Liver (tissue), 9 donors: ENCODE data around the gene VCP. TPM values are rescaled to one million over a fixed set of nuclear protein-coding genes. Genes with fewer than 3 reads are reported as not detected.

Experiments used
- DNase-seq: peaks from one replicate; pipeline ENCODE4 v3.0.0-alpha.2; 2017; ENCODE audit warnings: low spot score
- H3K27ac ChIP-seq, 2 donors: one replicate each; pipeline ENCODE4 v1.7.0; 2013; ENCODE audit warnings: inconsistent platforms in 2 of 2, low read length in 2 of 2, control low read depth in 1 of 2, low read depth in 1 of 2, mild to moderate bottlenecking in 1 of 2
- H3K27me3 ChIP-seq, 4 donors: one replicate each; pipeline versions ENCODE4 v1.6.1 to v1.7.0; 2013; ENCODE audit warnings: low read length in 3 of 4, inconsistent platforms in 1 of 4, mild to moderate bottlenecking in 1 of 4, moderate library complexity in 1 of 4; ENCODE audit not compliant: control insufficient read depth in 4 of 4, insufficient read depth in 4 of 4
- H3K36me3 ChIP-seq, 4 donors: one replicate each; pipeline versions ENCODE4 v1.6.1 to v1.7.0; 2013; ENCODE audit warnings: low read length in 3 of 4, mild to moderate bottlenecking in 3 of 4, low read depth in 1 of 4, moderate library complexity in 1 of 4; ENCODE audit not compliant: control insufficient read depth in 4 of 4, insufficient read depth in 3 of 4
- H3K4me1 ChIP-seq, 4 donors: one replicate each; pipeline versions ENCODE4 v1.6.1 to v1.7.0; 2013; ENCODE audit warnings: low read length in 3 of 4, mild to moderate bottlenecking in 3 of 4, moderate library complexity in 1 of 4; ENCODE audit not compliant: control insufficient read depth in 4 of 4, insufficient read depth in 4 of 4
- H3K4me3 ChIP-seq, 3 donors: one replicate each; pipeline versions ENCODE4 v1.6.1 to v1.7.0; 2013; ENCODE audit warnings: low read length in 3 of 3, control low read depth in 1 of 3, low read depth in 1 of 3, mild to moderate bottlenecking in 1 of 3
- H3K9ac ChIP-seq, 2 donors: one replicate each; pipeline ENCODE4 v1.7.0; 2013; ENCODE audit warnings: low read length in 2 of 2, mild to moderate bottlenecking in 2 of 2, moderate library complexity in 2 of 2, control low read depth in 1 of 2, low read depth in 1 of 2
- H3K9me3 ChIP-seq, 4 donors: one replicate each; pipeline versions ENCODE4 v1.6.1 to v1.7.0; 2013; ENCODE audit warnings: low read length in 3 of 4; ENCODE audit not compliant: control insufficient read depth in 4 of 4
- EGR1 ChIP-seq, 2 donors: IDR thresholded peaks; 2 replicates each; pipeline ENCODE4 v1.6.1; 2016 to 2018; ENCODE audit warnings: antibody characterized with exemption in 2 of 2, low read depth in 2 of 2
- FOXA1 ChIP-seq: IDR thresholded peaks from 2 replicates; pipeline ENCODE4 v1.6.1; 2016; ENCODE audit warnings: antibody characterized with exemption
- FOXA2 ChIP-seq: IDR thresholded peaks from 2 replicates; pipeline ENCODE4 v1.6.1; 2016; ENCODE audit warnings: antibody characterized with exemption
- GABPA ChIP-seq, 2 donors: IDR thresholded peaks in 1 of 2; conservative IDR thresholded peaks in 1 of 2; 2 replicates each; pipeline ENCODE4 v1.6.1; 2016; ENCODE audit warnings: antibody characterized with exemption in 2 of 2, mild to moderate bottlenecking in 1 of 2, moderate library complexity in 1 of 2
- HNF4A ChIP-seq, 2 donors: conservative IDR thresholded peaks; 2 replicates each; pipeline ENCODE4 v1.6.1; 2016; ENCODE audit warnings: antibody characterized with exemption in 2 of 2, mild to moderate bottlenecking in 2 of 2
- NR2F2 ChIP-seq: IDR thresholded peaks from 2 replicates; pipeline ENCODE4 v1.6.1; 2016; ENCODE audit warnings: antibody characterized with exemption
- RXRA ChIP-seq, 2 donors: IDR thresholded peaks; 2 replicates each; pipeline ENCODE4 v1.6.1; 2017 to 2018; ENCODE audit warnings: antibody characterized with exemption in 2 of 2, mild to moderate bottlenecking in 1 of 2
- SP1 ChIP-seq: IDR thresholded peaks from 2 replicates; pipeline ENCODE4 v1.6.1; 2018; ENCODE audit warnings: antibody characterized with exemption, mild to moderate bottlenecking
- WGBS: extraction: QIAGEN DNeasy Blood & Tissue Kit; methylation state at CpG from one replicate; pipeline ENCODE4 v1.1.7; 2013; 5-methylcytosine and 5-hydroxymethylcytosine counted together
- polyA plus RNA-seq, 2 donors: library from polyadenylated mRNA; stranded (reverse) in 1 of 2; unstranded in 1 of 2; fragments of 200-250 nt in 1 of 2; fragments of >200 nt in 1 of 2; fragmentation: Nextera tagmentation in 1 of 2; extraction: Ambion mirVana in 1 of 2; gene quantifications; one replicate each; pipeline versions ENCODE4 v1.2.1 to v1.2.3, GENCODE V29; 2013 to 2015
- total RNA-seq, 2 donors: library from RNA; depleted of rRNA; stranded (reverse); fragments of >200 nt; gene quantifications; one replicate each; pipeline ENCODE4 v1.2.3, GENCODE V29; 2014
- TF ChIP-seq, protein P1 (sequence below): IDR thresholded peaks from 2 replicates; pipeline ENCODE4 v1.6.1; 2016; ENCODE audit warnings: antibody characterized with exemption
- TF ChIP-seq, protein P2 (sequence below): fragments of 150-350 bp; IDR thresholded peaks from 2 replicates; pipeline ENCODE4 v1.5.1; 2017; ENCODE audit warnings: improper control_type of control experiment, low read depth, low read length; ENCODE audit not compliant: missing input control
- TF ChIP-seq, protein P3 (sequence below): IDR thresholded peaks from 2 replicates; pipeline ENCODE4 v1.6.1; 2016; ENCODE audit warnings: antibody characterized with exemption
- TF ChIP-seq, protein P4 (sequence below): IDR thresholded peaks from 2 replicates; pipeline ENCODE4 v1.6.1; 2016; ENCODE audit warnings: antibody characterized with exemption
- TF ChIP-seq, protein P5 (sequence below): IDR thresholded peaks from 2 replicates; pipeline ENCODE4 v1.6.1; 2016; ENCODE audit warnings: antibody characterized with exemption, mild to moderate bottlenecking
- donor health status: healthy.
- donor health status: healthy.
- donor health status: healthy.
- donor health status: healthy.
- donor health status: healthy.

VCP gene
- total and polyA plus RNA-seq, 4 donors: 57.6 to 248 (median 153) TPM

DNA sequence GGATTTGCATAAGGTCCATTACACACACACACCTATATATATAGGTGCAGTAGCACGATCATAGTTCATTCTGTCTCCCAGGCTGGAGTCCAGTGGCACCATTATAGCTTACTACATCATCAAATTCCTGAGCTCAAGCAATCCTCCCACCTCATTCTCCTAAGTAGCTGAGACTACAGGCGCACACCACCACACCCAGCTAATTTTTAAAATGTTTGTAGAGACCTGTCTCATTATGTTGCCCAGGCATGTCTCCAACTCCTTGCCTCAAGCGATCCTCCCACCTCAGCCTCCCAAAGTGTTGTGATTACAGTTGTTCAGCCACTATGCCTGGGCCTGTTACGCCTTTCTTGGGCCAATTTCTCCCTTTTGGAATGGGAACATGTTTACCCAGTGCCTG, 43.2 kb downstream of the VCP start:
- H3K4me1 ChIP-seq: peaks cover 0 to 3% (median 0%) of the 10 kb centered on the region in 4 donors
- H3K4me3 ChIP-seq: no peak overlapping the region
- no peaks in the 10 kb centered on the region for H3K9me3 ChIP-seq
- no peak overlapping the region for H3K9ac ChIP-seq
- 72% methylated on average over 4 of the region's 4 CpGs for WGBS
- DNase-seq: no peak
- no peaks in the 10 kb centered on the region for H3K27me3 ChIP-seq
- peaks cover 0 to 8% (median under 1%) of the 10 kb centered on the region in 4 donors for H3K36me3 ChIP-seq
- TF ChIP-seq SP1: no peak
- no peak for TF ChIP-seq RXRA (IDR thresholded peaks at IDR 0.05)
- TF ChIP-seq, protein P1, sequence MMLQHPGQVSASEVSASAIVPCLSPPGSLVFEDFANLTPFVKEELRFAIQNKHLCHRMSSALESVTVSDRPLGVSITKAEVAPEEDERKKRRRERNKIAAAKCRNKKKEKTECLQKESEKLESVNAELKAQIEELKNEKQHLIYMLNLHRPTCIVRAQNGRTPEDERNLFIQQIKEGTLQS: no peak
- TF ChIP-seq, protein P2, sequence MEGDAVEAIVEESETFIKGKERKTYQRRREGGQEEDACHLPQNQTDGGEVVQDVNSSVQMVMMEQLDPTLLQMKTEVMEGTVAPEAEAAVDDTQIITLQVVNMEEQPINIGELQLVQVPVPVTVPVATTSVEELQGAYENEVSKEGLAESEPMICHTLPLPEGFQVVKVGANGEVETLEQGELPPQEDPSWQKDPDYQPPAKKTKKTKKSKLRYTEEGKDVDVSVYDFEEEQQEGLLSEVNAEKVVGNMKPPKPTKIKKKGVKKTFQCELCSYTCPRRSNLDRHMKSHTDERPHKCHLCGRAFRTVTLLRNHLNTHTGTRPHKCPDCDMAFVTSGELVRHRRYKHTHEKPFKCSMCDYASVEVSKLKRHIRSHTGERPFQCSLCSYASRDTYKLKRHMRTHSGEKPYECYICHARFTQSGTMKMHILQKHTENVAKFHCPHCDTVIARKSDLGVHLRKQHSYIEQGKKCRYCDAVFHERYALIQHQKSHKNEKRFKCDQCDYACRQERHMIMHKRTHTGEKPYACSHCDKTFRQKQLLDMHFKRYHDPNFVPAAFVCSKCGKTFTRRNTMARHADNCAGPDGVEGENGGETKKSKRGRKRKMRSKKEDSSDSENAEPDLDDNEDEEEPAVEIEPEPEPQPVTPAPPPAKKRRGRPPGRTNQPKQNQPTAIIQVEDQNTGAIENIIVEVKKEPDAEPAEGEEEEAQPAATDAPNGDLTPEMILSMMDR: no peak
- TF ChIP-seq, protein P3, sequence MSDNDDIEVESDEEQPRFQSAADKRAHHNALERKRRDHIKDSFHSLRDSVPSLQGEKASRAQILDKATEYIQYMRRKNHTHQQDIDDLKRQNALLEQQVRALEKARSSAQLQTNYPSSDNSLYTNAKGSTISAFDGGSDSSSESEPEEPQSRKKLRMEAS: no peak
- TF ChIP-seq, protein P4, sequence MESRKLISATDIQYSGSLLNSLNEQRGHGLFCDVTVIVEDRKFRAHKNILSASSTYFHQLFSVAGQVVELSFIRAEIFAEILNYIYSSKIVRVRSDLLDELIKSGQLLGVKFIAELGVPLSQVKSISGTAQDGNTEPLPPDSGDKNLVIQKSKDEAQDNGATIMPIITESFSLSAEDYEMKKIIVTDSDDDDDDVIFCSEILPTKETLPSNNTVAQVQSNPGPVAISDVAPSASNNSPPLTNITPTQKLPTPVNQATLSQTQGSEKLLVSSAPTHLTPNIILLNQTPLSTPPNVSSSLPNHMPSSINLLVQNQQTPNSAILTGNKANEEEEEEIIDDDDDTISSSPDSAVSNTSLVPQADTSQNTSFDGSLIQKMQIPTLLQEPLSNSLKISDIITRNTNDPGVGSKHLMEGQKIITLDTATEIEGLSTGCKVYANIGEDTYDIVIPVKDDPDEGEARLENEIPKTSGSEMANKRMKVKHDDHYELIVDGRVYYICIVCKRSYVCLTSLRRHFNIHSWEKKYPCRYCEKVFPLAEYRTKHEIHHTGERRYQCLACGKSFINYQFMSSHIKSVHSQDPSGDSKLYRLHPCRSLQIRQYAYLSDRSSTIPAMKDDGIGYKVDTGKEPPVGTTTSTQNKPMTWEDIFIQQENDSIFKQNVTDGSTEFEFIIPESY: no peak
- no peak for TF ChIP-seq EGR1 (IDR thresholded peaks at IDR 0.05; ENCODE audit: low read depth in 2 of 2)
- TF ChIP-seq NR2F2: no peak
- TF ChIP-seq GABPA (IDR thresholded peaks at IDR 0.05 in 1 of 2, conservative IDR thresholded peaks at IDR 0.05 in 1 of 2): no peak
- H3K27ac ChIP-seq: no peak overlapping the region

DNA sequence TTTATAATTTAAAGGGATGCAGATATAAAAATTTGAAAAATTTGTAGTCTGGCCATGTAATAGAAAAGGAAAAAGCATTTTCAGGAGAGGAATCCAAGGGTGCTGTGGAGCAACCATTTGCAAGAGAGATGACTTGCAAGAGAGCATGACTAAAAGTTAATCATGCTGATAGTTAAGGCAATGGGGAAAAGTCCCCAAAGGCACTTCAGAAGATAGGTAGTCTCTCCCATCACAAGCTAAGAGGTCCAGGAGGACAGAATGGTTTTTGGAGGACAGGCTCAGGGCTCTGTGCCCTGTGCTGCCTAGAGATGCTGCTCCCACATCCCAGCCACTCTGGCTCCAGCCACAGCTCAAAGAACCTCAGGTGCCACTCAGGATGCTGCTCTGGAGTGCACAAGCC, 44.1 kb downstream of the VCP start:
- H3K4me1 ChIP-seq: peaks cover 0 to 3% (median 0%) of the 10 kb centered on the region in 4 donors
- TF ChIP-seq FOXA2: no peak
- TF ChIP-seq, protein P5, sequence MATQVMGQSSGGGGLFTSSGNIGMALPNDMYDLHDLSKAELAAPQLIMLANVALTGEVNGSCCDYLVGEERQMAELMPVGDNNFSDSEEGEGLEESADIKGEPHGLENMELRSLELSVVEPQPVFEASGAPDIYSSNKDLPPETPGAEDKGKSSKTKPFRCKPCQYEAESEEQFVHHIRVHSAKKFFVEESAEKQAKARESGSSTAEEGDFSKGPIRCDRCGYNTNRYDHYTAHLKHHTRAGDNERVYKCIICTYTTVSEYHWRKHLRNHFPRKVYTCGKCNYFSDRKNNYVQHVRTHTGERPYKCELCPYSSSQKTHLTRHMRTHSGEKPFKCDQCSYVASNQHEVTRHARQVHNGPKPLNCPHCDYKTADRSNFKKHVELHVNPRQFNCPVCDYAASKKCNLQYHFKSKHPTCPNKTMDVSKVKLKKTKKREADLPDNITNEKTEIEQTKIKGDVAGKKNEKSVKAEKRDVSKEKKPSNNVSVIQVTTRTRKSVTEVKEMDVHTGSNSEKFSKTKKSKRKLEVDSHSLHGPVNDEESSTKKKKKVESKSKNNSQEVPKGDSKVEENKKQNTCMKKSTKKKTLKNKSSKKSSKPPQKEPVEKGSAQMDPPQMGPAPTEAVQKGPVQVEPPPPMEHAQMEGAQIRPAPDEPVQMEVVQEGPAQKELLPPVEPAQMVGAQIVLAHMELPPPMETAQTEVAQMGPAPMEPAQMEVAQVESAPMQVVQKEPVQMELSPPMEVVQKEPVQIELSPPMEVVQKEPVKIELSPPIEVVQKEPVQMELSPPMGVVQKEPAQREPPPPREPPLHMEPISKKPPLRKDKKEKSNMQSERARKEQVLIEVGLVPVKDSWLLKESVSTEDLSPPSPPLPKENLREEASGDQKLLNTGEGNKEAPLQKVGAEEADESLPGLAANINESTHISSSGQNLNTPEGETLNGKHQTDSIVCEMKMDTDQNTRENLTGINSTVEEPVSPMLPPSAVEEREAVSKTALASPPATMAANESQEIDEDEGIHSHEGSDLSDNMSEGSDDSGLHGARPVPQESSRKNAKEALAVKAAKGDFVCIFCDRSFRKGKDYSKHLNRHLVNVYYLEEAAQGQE: no peak
- no peak for TF ChIP-seq SP1
- TF ChIP-seq EGR1 (IDR thresholded peaks at IDR 0.05; ENCODE audit: low read depth in 2 of 2): no peak
- no peak for TF ChIP-seq HNF4A (conservative IDR thresholded peaks at IDR 0.05)
- TF ChIP-seq RXRA (IDR thresholded peaks at IDR 0.05): no peak
- no peak for TF ChIP-seq FOXA1
- TF ChIP-seq, protein P2: no peak
- no peak overlapping the region for H3K4me3 ChIP-seq
- no peaks in the 10 kb centered on the region for H3K9me3 ChIP-seq
- no peak overlapping the region for H3K27ac ChIP-seq
- H3K9ac ChIP-seq: no peak overlapping the region
- no peaks in the 10 kb centered on the region for H3K27me3 ChIP-seq
- peaks cover 0 to 8% (median 0%) of the 10 kb centered on the region in 4 donors for H3K36me3 ChIP-seq
- DNase-seq: no peak
